ENCODE measurements around the gene EPSTI1. TPM values are rescaled to one million over a fixed set of nuclear protein-coding genes. Genes with fewer than 3 reads are reported as not detected.

EPSTI1 gene
- polyA plus RNA-seq, 1 of the 3 experiments (the other 2 are of a cell fraction): 0.02 TPM

DNA sequence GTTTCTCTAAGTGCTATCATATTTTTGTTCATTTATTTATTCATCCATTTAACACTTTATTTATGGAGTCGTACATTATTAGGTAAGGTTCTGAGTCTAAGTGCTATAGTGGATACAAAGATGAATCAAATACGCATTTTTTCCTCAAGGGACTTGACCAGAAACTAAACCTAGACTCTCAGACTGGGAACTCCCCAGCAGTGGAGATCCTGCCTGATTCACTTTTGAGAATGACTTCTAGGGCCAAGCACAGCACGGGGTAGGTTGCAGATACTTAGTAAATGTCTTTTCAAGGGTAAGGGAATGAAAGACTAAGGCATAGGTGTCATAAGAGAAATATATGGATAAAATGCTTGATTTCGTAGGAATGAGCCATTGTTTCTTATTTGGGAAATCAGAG is 38.5 kb upstream of the EPSTI1 start (continued):
- no peak for TF ChIP-seq GATA2 (CRISPR knock-in tag; IDR thresholded peaks at IDR 0.05)
- no peak for TF ChIP-seq ELF1 (IDR thresholded peaks at IDR 0.05)
- TF ChIP-seq, protein P1, sequence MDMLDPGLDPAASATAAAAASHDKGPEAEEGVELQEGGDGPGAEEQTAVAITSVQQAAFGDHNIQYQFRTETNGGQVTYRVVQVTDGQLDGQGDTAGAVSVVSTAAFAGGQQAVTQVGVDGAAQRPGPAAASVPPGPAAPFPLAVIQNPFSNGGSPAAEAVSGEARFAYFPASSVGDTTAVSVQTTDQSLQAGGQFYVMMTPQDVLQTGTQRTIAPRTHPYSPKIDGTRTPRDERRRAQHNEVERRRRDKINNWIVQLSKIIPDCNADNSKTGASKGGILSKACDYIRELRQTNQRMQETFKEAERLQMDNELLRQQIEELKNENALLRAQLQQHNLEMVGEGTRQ (IDR thresholded peaks at IDR 0.05; ENCODE audit: borderline replicate concordance, low read depth, low read length): no peak
- no peak for TF ChIP-seq CHD2 (IDR thresholded peaks at IDR 0.05; ENCODE audit: low read length, partially characterized antibody)
- TF ChIP-seq, protein P2, sequence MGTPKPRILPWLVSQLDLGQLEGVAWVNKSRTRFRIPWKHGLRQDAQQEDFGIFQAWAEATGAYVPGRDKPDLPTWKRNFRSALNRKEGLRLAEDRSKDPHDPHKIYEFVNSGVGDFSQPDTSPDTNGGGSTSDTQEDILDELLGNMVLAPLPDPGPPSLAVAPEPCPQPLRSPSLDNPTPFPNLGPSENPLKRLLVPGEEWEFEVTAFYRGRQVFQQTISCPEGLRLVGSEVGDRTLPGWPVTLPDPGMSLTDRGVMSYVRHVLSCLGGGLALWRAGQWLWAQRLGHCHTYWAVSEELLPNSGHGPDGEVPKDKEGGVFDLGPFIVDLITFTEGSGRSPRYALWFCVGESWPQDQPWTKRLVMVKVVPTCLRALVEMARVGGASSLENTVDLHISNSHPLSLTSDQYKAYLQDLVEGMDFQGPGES (IDR thresholded peaks at IDR 0.05; ENCODE audit: low read depth, low read length): no peak
- TF ChIP-seq, protein P3, sequence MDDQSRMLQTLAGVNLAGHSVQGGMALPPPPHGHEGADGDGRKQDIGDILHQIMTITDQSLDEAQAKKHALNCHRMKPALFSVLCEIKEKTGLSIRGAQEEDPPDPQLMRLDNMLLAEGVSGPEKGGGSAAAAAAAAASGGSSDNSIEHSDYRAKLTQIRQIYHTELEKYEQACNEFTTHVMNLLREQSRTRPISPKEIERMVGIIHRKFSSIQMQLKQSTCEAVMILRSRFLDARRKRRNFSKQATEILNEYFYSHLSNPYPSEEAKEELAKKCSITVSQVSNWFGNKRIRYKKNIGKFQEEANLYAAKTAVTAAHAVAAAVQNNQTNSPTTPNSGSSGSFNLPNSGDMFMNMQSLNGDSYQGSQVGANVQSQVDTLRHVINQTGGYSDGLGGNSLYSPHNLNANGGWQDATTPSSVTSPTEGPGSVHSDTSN (IDR thresholded peaks at IDR 0.05): no peak
- TF ChIP-seq, protein P4, sequence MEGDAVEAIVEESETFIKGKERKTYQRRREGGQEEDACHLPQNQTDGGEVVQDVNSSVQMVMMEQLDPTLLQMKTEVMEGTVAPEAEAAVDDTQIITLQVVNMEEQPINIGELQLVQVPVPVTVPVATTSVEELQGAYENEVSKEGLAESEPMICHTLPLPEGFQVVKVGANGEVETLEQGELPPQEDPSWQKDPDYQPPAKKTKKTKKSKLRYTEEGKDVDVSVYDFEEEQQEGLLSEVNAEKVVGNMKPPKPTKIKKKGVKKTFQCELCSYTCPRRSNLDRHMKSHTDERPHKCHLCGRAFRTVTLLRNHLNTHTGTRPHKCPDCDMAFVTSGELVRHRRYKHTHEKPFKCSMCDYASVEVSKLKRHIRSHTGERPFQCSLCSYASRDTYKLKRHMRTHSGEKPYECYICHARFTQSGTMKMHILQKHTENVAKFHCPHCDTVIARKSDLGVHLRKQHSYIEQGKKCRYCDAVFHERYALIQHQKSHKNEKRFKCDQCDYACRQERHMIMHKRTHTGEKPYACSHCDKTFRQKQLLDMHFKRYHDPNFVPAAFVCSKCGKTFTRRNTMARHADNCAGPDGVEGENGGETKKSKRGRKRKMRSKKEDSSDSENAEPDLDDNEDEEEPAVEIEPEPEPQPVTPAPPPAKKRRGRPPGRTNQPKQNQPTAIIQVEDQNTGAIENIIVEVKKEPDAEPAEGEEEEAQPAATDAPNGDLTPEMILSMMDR (IDR thresholded peaks at IDR 0.05): no peak
- TF ChIP-seq GABPA (IDR thresholded peaks at IDR 0.05; ENCODE audit: low read depth): no peak
- TF ChIP-seq MEF2A (IDR thresholded peaks at IDR 0.05; ENCODE audit: borderline replicate concordance, low read depth): no peak

DNA sequence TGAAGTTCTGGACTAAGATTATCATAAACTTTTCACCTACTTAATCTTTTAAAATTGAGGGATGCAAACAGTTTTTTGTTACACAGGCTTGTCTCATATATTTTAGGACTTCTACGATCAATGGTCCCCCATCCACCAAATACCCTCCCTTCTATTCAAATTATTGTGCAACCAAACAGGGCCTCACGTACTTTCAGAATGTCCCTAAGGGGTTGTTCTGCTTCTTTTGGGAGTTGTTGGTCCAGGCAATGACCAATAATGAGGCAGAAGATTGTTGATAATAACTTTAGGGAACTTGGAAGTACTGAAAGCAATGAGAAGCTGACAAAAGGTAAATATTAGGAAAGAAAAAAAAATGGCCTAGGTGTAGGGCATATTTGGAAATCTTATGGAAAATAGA is 34.2 kb upstream of the EPSTI1 start:
- no peaks in the 10 kb centered on the region for H4K20me1 ChIP-seq (ENCODE audit: insufficient read depth)
- H3K36me3 ChIP-seq (replicated peaks in 1 of 2; ENCODE audit: control insufficient read depth in 1 of 2, insufficient read depth in 2 of 2, low read length in 1 of 2): peaks cover 0 to 8% of the 10 kb centered on the region in 2 experiments
- ChIA-PET CTCF (interaction anchor here (1.0 to 1.3 kb wide), 2 partner anchors 11 to 57 kb away, joined by 5 to 6 read pairs; no protein-coding TSS in a partner anchor), POLR2A (no interaction called here)
- H3K4me2 ChIP-seq: no peak overlapping the region
- no peaks in the 10 kb centered on the region for H3K9me2 ChIP-seq
- H3K27me3 ChIP-seq (ENCODE audit: insufficient read depth): no peaks in the 10 kb centered on the region
- no peaks in the 10 kb centered on the region for H3K9me3 ChIP-seq
- WGBS (ENCODE audit: low lambda C conversion rate): 100% methylated on average over 2 of the region's 2 CpGs
- DNase-seq: no peak
- peaks cover 0 to 3% of the 10 kb centered on the region in 2 experiments; a peak in 1 of 4 replicates for H3K4me1 ChIP-seq (ENCODE audit: control insufficient read depth in 1 of 2, insufficient read depth in 2 of 2, low read depth in 1 of 2, low read length in 1 of 2)
- no peak overlapping the region for H2AFZ ChIP-seq (ENCODE audit: low read depth)
- H3K79me2 ChIP-seq (ENCODE audit: insufficient read depth): peaks cover 40% of the 10 kb centered on the region
- H3K9ac ChIP-seq: no peak overlapping the region
- H3K4me3 ChIP-seq (ENCODE audit: low read depth in 2 of 2, low read length in 1 of 2): no peak overlapping the region
- H3F3A ChIP-seq (replicated peaks; ENCODE audit: insufficient read depth): no peaks in the 10 kb centered on the region
- no peak overlapping the region for H3K27ac ChIP-seq (ENCODE audit: low read depth in 2 of 2, low read length in 1 of 2)
- TF ChIP-seq TAF1 (IDR thresholded peaks at IDR 0.05; ENCODE audit: borderline replicate concordance, low read depth, low read length) (no peak), FOXM1 (IDR thresholded peaks at IDR 0.05; ENCODE audit: low read depth) (no peak), POLR2AphosphoS5 (IDR thresholded peaks at IDR 0.05; ENCODE audit: low read depth, low read length) (no peak), SMC3 (IDR thresholded peaks at IDR 0.05; ENCODE audit: low read depth, low read length) (no peak), YY1 (IDR thresholded peaks at IDR 0.05; ENCODE audit: low read depth) (no peak), TCF12 (IDR thresholded peaks at IDR 0.05) (no peak), MXI1 (IDR thresholded peaks at IDR 0.05; ENCODE audit: low read depth, low read length) (no peak), FOSL2 (IDR thresholded peaks at IDR 0.05; ENCODE audit: borderline replicate concordance, low read depth) (no peak), RFX5 (IDR thresholded peaks at IDR 0.05; ENCODE audit: low read length) (no peak), MEF2A (IDR thresholded peaks at IDR 0.05; ENCODE audit: borderline replicate concordance, low read depth) (no peak), EZH2phosphoT487 (IDR thresholded peaks at IDR 0.05; ENCODE audit: borderline replicate concordance, low read depth) (no peak), NRF1 (IDR thresholded peaks at IDR 0.05; ENCODE audit: low read depth, low read length) (no peak)
- TF ChIP-seq, protein P5, sequence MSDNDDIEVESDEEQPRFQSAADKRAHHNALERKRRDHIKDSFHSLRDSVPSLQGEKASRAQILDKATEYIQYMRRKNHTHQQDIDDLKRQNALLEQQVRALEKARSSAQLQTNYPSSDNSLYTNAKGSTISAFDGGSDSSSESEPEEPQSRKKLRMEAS (IDR thresholded peaks at IDR 0.05; ENCODE audit: low read depth): no peak
- TF ChIP-seq, protein P6, sequence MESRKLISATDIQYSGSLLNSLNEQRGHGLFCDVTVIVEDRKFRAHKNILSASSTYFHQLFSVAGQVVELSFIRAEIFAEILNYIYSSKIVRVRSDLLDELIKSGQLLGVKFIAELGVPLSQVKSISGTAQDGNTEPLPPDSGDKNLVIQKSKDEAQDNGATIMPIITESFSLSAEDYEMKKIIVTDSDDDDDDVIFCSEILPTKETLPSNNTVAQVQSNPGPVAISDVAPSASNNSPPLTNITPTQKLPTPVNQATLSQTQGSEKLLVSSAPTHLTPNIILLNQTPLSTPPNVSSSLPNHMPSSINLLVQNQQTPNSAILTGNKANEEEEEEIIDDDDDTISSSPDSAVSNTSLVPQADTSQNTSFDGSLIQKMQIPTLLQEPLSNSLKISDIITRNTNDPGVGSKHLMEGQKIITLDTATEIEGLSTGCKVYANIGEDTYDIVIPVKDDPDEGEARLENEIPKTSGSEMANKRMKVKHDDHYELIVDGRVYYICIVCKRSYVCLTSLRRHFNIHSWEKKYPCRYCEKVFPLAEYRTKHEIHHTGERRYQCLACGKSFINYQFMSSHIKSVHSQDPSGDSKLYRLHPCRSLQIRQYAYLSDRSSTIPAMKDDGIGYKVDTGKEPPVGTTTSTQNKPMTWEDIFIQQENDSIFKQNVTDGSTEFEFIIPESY (IDR thresholded peaks at IDR 0.05; ENCODE audit: borderline replicate concordance, low read depth): no peak
- TF ChIP-seq, protein P2 (IDR thresholded peaks at IDR 0.05; ENCODE audit: low read depth, low read length): no peak
- TF ChIP-seq, protein P1 (IDR thresholded peaks at IDR 0.05; ENCODE audit: borderline replicate concordance, low read depth, low read length): no peak
